Natural killer cell (primary cell): Measurements from ENCODE around the gene MAPK11. TPM values are rescaled to one million over a fixed set of nuclear protein-coding genes. Genes with fewer than 3 reads are reported as not detected.

Experiments
- ATAC-seq, 3 donors: fragments of 150-1000 bp in 2 of 3; fragments of 200-7000 bp in 1 of 3; cut with Tn5 transposase; 1 replicate in 1 of 3; 2 replicates in 2 of 3; pipeline ENCODE4 v1.10.0; 2021; ENCODE audit warnings: mild to moderate bottlenecking in 2 of 3, moderate library complexity in 2 of 3
- DNase-seq, 2 donors: peaks; one replicate each; pipeline versions ENCODE4 v3.0.0 to v3.0.0-alpha.2; 2013 to 2021; ENCODE audit warnings: mixed read lengths in 1 of 2
- H3K27ac ChIP-seq: one replicate; pipeline ENCODE4 v1.5.1; 2013; ENCODE audit warnings: mild to moderate bottlenecking, low read length
- H3K27me3 ChIP-seq: one replicate; pipeline ENCODE4 v1.6.1; 2013; ENCODE audit warnings: low read length; ENCODE audit not compliant: control insufficient read depth, insufficient read depth
- H3K36me3 ChIP-seq: one replicate; pipeline ENCODE4 v1.6.1; 2013; ENCODE audit warnings: low read length; ENCODE audit not compliant: control insufficient read depth, insufficient read depth
- H3K4me1 ChIP-seq: one replicate; pipeline ENCODE4 v1.6.1; 2013; ENCODE audit warnings: low read length; ENCODE audit not compliant: control insufficient read depth, insufficient read depth
- H3K4me3 ChIP-seq: one replicate; pipeline ENCODE4 v1.5.1; 2013; ENCODE audit warnings: low read length
- H3K9me3 ChIP-seq: one replicate; pipeline ENCODE4 v1.6.1; 2013; ENCODE audit warnings: low read length; ENCODE audit not compliant: control insufficient read depth, insufficient read depth
- H3K27ac Mint-ChIP-seq, 2 donors: one replicate each; pipeline ENCODE4 v1.8.0; 2022; ENCODE audit warnings: mild to moderate bottlenecking in 2 of 2, mixed read lengths in 2 of 2, moderate library complexity in 1 of 2
- H3K27me3 Mint-ChIP-seq, 2 donors: one replicate each; pipeline ENCODE4 v1.8.0; 2022; ENCODE audit warnings: low read depth in 2 of 2, mixed read lengths in 2 of 2
- H3K36me3 Mint-ChIP-seq: one replicate; pipeline ENCODE4 v1.8.0; 2022; ENCODE audit warnings: mixed read lengths
- H3K4me1 Mint-ChIP-seq, 2 donors: one replicate each; pipeline ENCODE4 v1.8.0; 2022; ENCODE audit warnings: mixed read lengths in 2 of 2
- H3K4me3 Mint-ChIP-seq: one replicate; pipeline ENCODE4 v1.8.0; 2022; ENCODE audit warnings: mild to moderate bottlenecking, moderate library complexity, mixed read lengths
- H3K9me3 Mint-ChIP-seq, 2 donors: one replicate each; pipeline ENCODE4 v1.8.0; 2022; ENCODE audit warnings: mixed read lengths in 2 of 2
- WGBS: methylation state at CpG from one replicate; pipeline ENCODE4 v1.1.7; 2013; ENCODE audit warnings: missing lambda C conversion rate; ENCODE audit not compliant: insufficient coverage; 5-methylcytosine and 5-hydroxymethylcytosine counted together
- intact Hi-C: fragments of 100-400 bp; cut with micrococcal nuclease; formaldehyde crosslinking; loops from one replicate; pipeline ENCODE4 v1.14.2; 2022
- total RNA-seq, 4 donors: library from RNA; stranded (reverse); fragments of 120-200 nt in 1 of 4; gene quantifications; one replicate each; pipeline versions ENCODE4 v1.2.3 to v1.2.4, GENCODE V29; 2013 to 2022
- TF ChIP-seq, protein P1 (sequence below): fragments of 200-600 bp; IDR thresholded peaks from one replicate; pipeline ENCODE4 v1.8.0; 2022; ENCODE audit warnings: antibody characterized with exemption

MAPK11 gene
- total RNA-seq, 3 donors from 2014 or later (not counting 1 experiment from before 2014, with no cell fraction given), result 2.2 to 3.1 (median 2.2) TPM

DNA sequence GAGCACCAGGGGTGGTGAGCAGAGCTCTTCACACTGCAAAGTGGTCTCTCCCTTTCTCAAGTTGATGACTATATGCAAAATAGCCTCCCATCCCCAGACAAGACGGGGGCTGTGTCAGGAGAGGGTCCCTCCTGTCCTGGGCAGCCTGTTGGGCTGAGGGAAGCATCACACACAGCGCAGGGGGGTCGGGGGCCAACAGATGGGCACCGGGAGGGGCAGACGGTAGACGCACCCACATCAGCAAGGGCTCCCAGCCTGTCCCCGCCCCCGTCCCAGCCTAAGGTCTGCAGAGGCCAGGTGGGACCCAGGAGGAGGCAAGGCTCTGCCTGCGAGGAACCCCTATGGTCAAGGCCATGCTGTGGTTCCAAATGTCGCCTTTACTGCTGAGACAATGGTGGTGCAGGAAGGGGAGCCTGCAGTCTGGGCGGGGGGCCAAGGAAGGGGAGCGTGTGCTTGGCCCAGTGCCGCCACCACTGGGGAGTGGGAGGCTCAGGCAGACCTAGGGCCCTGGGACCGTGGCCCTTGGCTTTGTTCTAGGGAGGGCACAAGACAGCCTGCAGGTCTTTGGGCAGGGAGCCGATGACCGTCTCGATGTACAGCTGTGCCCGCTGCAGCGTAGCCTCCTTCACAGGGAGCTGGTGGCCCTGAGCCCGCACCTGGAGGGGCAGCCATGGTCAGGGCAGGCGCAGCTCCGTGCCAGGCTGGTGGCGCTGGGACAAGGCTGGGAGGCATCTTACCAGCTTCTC, 41.6 kb upstream of the MAPK11 start:
- Histone ChIP-seq H3K36me3 (no peaks in the 10 kb centered on the region), H3K9me3 (no peaks in the 10 kb centered on the region), H3K27me3 (peaks cover 1% of the 10 kb centered on the region), H3K4me1 (peaks cover 46% of the 10 kb centered on the region), H3K27ac (no peak overlapping the region), H3K4me3 (no peak overlapping the region)
- no peak for ATAC-seq
- no peaks in the 10 kb centered on the region for H3K36me3 Mint-ChIP-seq
- intact Hi-C loops, result no loop called here
- TF ChIP-seq, protein P1, sequence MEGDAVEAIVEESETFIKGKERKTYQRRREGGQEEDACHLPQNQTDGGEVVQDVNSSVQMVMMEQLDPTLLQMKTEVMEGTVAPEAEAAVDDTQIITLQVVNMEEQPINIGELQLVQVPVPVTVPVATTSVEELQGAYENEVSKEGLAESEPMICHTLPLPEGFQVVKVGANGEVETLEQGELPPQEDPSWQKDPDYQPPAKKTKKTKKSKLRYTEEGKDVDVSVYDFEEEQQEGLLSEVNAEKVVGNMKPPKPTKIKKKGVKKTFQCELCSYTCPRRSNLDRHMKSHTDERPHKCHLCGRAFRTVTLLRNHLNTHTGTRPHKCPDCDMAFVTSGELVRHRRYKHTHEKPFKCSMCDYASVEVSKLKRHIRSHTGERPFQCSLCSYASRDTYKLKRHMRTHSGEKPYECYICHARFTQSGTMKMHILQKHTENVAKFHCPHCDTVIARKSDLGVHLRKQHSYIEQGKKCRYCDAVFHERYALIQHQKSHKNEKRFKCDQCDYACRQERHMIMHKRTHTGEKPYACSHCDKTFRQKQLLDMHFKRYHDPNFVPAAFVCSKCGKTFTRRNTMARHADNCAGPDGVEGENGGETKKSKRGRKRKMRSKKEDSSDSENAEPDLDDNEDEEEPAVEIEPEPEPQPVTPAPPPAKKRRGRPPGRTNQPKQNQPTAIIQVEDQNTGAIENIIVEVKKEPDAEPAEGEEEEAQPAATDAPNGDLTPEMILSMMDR, result no peak
- H3K4me1 Mint-ChIP-seq, result peaks cover 13 to 23% of the 10 kb centered on the region in 2 donors
- H3K27me3 Mint-ChIP-seq, result peaks cover 0 to 3% of the 10 kb centered on the region in 2 donors
- no peak overlapping the region for H3K27ac Mint-ChIP-seq
- H3K9me3 Mint-ChIP-seq, result no peaks in the 10 kb centered on the region
- H3K4me3 Mint-ChIP-seq, result no peak overlapping the region
- no peak for DNase-seq
- 85% methylated on average over 23 of the region's 23 CpGs for WGBS

DNA sequence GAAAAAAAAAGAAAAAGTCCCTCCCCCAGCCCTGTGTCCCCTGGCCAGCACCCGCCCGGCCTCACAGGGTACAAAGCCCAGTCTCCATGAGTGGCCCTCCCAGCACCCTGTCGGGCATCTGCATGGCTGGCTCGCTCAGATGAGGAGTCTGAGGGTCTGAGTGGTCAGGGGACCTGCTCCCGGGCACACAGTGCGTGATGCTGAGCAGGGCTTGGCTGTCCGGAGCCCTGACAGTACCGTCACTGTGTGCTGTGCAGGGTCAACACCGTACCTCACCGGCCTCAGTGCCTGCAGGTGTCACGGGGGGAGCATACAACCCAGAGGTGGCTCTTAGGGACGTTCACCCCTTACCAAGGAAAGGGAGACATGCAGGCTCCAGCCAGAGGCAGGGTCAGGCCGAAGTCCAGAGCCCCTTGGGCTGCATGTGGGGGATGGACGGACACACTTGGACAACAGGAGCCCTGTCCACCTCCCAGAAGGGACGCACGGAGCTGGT, 40.8 kb upstream of the MAPK11 start:
- Mint-ChIP-seq H3K27me3 (peaks cover 4 to 7% of the 10 kb centered on the region in 2 donors), H3K27ac (no peak overlapping the region), H3K4me1 (peaks cover 13 to 23% of the 10 kb centered on the region in 2 donors), H3K36me3 (no peaks in the 10 kb centered on the region), H3K4me3 (no peak overlapping the region), H3K9me3 (no peaks in the 10 kb centered on the region)
- H3K36me3 ChIP-seq, result no peaks in the 10 kb centered on the region
- H3K4me1 ChIP-seq, result peaks cover 53% of the 10 kb centered on the region
- H3K27me3 ChIP-seq, result peaks cover 7% of the 10 kb centered on the region
- no peaks in the 10 kb centered on the region for H3K9me3 ChIP-seq
- TF ChIP-seq, protein P1, result no peak
- no peak overlapping the region for H3K27ac ChIP-seq
- no peak overlapping the region for H3K4me3 ChIP-seq
- DNase-seq (no peak), ATAC-seq (no peak)
- intact Hi-C loops, result no loop called here
- WGBS, result 90% methylated on average over 16 of the region's 16 CpGs

- Mint-ChIP-seq H3K4me3 (peak overlapping the region; percentile 28), H3K27ac (no peak overlapping the region), H3K9me3 (no peaks in the 10 kb centered on the region), H3K36me3 (no peaks in the 10 kb centered on the region), H3K4me1 (peaks cover 8 to 18% of the 10 kb centered on the region in 2 donors), H3K27me3 (peaks cover 6 to 13% of the 10 kb centered on the region in 2 donors)
- ATAC-seq (no peak), DNase-seq (no peak)
- Histone ChIP-seq H3K9me3 (no peaks in the 10 kb centered on the region), H3K27me3 (peaks cover 15% of the 10 kb centered on the region), H3K27ac (no peak overlapping the region), H3K4me1 (peaks cover 57% of the 10 kb centered on the region), H3K36me3 (no peaks in the 10 kb centered on the region), H3K4me3 (no peak overlapping the region)
- WGBS, result 87% methylated on average over 20 of the region's 21 CpGs
- TF ChIP-seq, protein P1, result no peak
- intact Hi-C loops, result no loop called here
These were observed 40.0 kb upstream of the MAPK11 start for GRCh38 chr22:50310031-50310722.
